Suppressor macrophage (primary cell): ENCODE measurements around the gene CCDC152.
A peak's percentile ranks its signal among the peaks of the same experiment; 100 is the strongest.
"Not testable (repeated sequence)": the region's sequence is repeated elsewhere in the genome, so short reads cannot be mapped to it uniquely, and the experiment has no call there.

ENCODE experiments used
- DNase-seq, 4 experiments: peaks; one replicate each; pipeline ENCODE4 v3.0.0-alpha.2; 2020 to 2022
- total RNA-seq, 17 experiments: gene quantifications; one replicate each; lab custom pipeline; 2026; ENCODE audit warnings: mixed read lengths in 6 of 17, inconsistent platforms in 3 of 17; lab: John Stamatoyannopoulos, UW

The CCDC152 gene
- total RNA-seq = 0.08 to 1.5 (median 0.42) reads per million in 17 experiments

- peak in 3 of 4 experiments; percentile 46 to 61 (median 51) for DNase-seq
These were observed at the start of gene CCDC152 for GRCh38 chr5:42756606-42757601. Gene CCDC152, plus strand, starts transcription at chr5:42756818. Its CDS starts 2,304 bp downstream, at chr5:42759122.

DNA sequence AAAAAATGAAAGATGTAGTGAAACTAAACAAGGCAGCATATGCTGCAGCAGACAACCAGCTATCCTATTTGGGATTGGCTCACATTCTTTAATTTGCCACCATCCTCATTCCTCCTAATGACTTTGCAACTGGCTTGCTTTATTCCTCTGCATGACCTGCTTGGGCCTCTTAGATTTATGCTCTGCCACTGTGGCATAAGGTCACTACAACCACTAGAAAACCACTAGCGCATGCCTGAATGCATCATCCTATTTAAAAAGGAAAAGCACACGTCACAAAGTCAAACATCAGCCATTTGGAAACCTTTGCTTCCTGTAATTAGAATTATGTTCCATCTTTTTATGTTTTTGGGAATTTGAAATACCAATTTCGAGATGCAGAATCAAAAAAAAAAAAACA is 40.8 kb upstream of the CCDC152 start:
- peak; percentile 33 to 69 (median 50) for DNase-seq

DNA sequence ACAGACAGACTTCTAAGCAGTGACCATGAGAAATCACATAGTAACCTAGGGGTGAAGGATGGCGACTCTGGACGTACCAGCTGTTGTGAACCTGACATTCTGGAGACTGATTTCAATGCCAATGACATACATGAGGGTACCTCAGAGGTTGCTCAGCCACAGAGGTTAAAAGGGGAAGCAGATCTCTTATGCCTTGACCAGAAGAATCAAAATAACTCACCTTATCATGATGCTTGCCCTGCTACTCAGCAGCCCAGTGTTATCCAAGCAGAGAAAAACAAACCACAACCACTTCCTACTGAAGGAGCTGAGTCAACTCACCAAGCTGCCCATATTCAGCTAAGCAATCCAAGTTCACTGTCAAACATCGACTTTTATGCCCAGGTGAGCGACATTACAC is 38.0 kb upstream of the CCDC152 start:
- DNase-seq = peak in 3 of 4 experiments; percentile 8 to 14 (median 9)

DNA sequence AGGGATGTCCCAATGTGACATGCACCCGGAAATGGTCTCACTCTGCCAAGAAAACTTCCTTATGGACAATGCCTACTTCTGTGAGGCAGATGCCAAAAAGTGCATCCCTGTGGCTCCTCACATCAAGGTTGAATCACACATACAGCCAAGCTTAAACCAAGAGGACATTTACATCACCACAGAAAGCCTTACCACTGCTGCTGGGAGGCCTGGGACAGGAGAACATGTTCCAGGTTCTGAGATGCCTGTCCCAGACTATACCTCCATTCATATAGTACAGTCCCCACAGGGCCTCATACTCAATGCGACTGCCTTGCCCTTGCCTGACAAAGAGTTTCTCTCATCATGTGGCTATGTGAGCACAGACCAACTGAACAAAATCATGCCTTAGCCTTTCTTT is 37.6 kb upstream of the CCDC152 start:
- no peak for DNase-seq

GRCh38 chr5:42720251-42720650 is 36.4 kb upstream of the CCDC152 start:
- DNase-seq = peak in 3 of 4 experiments; percentile 25 to 49 (median 28)

- peak in 2 of 4 experiments; percentile 20 to 27 for DNase-seq
These were observed 35.1 kb upstream of the CCDC152 start for GRCh38 chr5:42721484-42721883.

GRCh38 chr5:42734531-42735058 is 22.0 kb upstream of the CCDC152 start:
- DNase-seq = not testable (repeated sequence)

GRCh38 chr5:42740920-42741319 is 15.7 kb upstream of the CCDC152 start:
- DNase-seq = no peak

GRCh38 chr5:42745426-42745825 is 11.2 kb upstream of the CCDC152 start:
- DNase-seq = peak in 3 of 4 experiments; percentile 12 to 50 (median 32)

GRCh38 chr5:42745856-42746255 is 10.8 kb upstream of the CCDC152 start:
- DNase-seq = no peak

DNA sequence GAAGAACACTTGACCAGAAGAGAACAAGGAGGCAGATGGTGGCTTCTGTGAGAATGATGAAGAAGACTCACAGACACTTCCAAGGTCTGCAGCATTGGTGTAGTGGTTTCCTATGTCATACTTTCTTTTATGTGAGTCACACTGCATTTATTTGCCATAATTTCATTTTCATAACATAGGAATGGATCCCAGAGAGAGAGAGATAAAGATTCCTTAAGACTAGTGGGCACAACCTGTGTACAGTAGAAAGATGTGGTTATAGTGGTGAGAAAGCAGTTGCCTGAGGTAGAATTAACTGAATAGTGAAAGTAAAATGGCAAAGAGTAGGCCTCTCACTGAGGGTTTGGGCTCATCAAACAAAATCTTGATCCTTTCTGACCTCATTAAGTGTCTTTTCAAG is 7.6 kb upstream of the CCDC152 start:
- no peak for DNase-seq

DNA sequence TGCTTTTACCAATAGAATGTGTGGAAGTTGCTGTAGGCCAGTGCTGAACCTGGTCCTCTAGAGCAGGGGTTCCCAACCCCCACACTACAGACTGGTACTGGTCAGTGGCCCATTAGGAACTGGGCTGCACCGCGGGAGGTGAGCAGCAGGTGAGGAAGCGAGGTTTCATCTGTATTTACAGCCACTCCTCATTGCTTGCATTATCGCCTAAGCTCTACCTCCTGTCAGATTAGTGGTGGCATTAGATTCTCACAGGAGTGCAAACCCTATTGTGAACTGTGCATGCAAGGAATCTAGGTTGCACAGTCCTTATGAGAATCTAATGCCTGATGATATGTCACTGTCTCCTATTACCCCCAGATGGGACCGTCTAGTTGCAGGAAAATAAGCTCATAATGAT is 6.1 kb upstream of the CCDC152 start:
- no peak for DNase-seq

GRCh38 chr5:42751044-42751443 is 5.6 kb upstream of the CCDC152 start:
- DNase-seq = no peak

GRCh38 chr5:42753099-42753498 is 3.5 kb upstream of the CCDC152 start:
- DNase-seq = no peak

DNA sequence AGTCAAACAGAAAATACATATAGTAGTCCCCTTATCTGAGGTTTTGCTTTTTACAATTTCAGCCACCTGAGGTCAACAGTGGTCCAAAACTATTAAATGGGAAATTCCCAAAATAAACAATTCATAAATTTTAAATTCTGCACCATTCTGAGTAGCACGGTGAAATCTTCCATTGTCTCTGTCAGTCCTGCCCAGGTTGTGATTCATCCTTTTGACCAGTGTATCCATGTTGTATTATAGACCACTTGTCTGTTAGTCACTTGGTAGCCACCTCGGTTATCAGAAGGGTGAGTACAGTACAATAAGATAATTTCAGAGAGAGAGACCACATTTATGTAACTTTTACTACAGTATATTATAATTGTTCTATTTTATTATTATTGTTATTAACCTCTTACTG is 2.8 kb downstream of the CCDC152 start:
- DNase-seq = no peak

DNA sequence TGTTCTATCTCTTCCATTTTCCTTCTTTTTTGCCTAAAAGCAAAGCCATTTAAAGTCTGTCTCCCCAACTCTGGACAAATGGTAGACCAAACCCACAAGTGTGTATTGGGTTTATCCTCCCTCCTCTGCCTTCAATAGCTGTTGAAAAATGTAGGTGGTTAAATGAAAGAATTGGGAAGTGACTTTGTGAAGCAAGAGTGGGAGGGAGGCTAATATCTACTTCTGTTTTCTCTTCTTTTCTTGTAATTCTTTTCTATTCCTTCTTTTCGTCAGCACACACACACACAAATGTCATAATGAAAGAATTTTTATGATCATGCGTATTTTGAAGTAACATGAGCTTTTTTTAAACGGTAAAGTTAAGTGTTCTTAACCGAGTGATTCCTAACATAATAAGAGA is 3.8 kb downstream of the CCDC152 start:
- DNase-seq = peak; percentile 13 to 55 (median 37)

DNA sequence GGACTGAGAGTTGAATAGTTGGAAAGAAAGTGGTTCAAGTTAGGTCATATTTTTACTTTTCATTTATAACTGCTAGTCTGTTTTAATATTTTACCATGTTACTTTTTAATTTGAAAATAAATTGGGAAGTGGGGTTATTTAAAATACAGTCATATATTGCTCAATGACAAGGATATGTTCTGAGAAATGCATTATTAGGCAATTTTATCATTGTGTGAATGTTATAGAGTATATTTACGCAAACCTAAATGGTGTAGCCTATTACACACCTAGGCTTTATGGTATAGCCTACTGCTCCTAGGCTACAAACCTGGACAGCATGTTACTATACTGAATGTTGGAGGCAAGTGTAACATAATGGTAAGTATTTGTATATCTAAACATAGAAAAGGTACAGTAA is 5.2 kb downstream of the CCDC152 start:
- peak in 2 of 4 experiments; percentile 19 to 24 for DNase-seq

- DNase-seq = peak in 3 of 4 experiments; percentile 47 to 73 (median 61)
These were observed 11.0 kb downstream of the CCDC152 start for GRCh38 chr5:42767491-42768105.

DNA sequence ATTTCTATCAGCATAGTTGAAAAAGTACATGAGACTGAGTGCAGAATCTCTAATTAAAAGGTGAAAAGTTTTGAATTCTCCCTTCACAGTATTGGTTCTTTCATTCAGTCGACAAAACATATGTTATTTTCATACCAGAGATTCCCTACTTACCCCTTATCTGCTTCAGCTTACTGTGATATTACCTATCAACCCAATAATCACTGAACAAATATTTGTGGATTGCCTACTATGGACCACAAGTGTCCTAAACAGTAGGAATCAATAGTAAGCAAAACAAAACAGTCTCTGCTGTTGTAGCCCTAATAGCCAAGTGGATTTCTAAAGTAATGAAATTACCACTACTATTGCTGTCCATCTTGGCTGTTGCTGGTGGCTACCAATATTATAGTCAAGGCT is 11.5 kb downstream of the CCDC152 start:
- DNase-seq = no peak

DNA sequence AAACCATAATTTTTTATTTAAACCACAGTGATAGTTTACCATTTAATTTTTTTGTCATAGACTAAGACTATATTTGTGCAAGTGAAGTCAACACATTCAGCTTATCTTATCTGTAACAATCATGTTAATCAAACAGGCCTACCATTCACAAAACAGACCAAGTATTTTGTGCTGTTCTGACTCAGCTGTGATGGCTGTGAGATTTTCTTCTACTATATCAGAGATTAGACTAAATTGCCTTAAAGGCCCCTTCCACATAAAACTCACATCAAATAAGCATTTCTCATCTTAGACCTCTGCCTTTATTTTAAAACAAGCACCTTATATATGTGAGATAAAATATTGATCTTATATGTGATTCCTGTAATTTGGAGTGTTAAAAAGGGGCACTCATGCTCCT is 13.4 kb downstream of the CCDC152 start:
- no peak for DNase-seq

- no peak for DNase-seq
These were observed 15.8 kb downstream of the CCDC152 start for GRCh38 chr5:42772265-42772993.

DNA sequence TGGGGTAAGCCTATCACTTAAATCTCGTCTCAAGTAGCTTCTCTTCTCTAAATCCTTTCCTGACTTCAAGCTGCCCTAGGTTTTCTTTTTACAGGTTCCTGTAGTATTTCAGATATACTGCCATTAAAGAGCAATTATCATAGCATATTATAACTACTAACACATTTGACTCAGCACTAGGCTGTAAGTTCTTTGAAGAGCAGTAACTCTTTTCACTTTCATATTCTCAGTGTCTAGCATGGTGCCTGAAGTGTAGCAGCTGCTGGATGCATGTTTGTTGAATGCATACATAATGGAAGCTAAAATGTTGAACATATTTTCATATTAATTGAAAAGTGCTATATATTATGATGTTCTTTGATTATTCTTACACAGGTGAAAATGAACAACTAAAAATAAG is 22.5 kb downstream of the CCDC152 start:
- no peak for DNase-seq

DNA sequence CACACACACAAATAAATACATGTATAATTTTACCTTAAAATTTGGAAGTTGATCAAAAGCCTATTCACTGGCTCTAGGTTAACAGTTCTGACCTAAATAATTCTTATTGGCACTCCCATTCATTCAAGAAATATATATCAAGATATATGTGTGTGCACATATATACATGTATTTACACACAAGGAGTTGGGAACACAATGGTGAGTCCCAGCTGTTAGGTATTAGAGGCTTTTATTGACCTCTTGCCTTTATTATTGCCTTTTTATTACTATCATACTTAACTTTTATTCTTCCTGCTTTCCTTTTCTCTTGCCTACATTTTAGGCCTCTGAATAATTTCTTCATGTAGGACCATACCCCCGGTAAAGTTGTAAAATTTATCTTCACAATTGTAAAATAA is 25.0 kb downstream of the CCDC152 start:
- no peak for DNase-seq
